H1 (cell line): Measurements from ENCODE around the gene SLC47A2.

Source experiments
- CBX5 ChIP-seq: fragments of 300-800, 300-1000 bp; sonication (generic); IDR thresholded peaks from 2 replicates; pipeline ENCODE4 v1.7.1; 2016; ENCODE audit warnings: antibody characterized with exemption, low read length, low read depth
- CHD1 ChIP-seq: IDR thresholded peaks from 2 replicates; pipeline ENCODE4 v1.6.1; 2012; ENCODE audit warnings: low read depth, low read length, improper control_type of control experiment
- EP300 ChIP-seq, 2 experiments: IDR thresholded peaks; 1 replicate in 1 of 2; 2 replicates in 1 of 2; pipeline ENCODE4 v1.6.1; 2011 to 2012; ENCODE audit warnings: low read depth in 2 of 2, low read length in 2 of 2, mild to moderate bottlenecking in 2 of 2, borderline replicate concordance in 1 of 2, inconsistent platforms in 1 of 2, moderate library complexity in 1 of 2
- EZH2 ChIP-seq: fragments of 200-600 bp; sonication (generic); IDR thresholded peaks from 2 replicates; pipeline ENCODE4 v1.7.1; 2012; ENCODE audit warnings: low read depth, mild to moderate bottlenecking, moderate library complexity, low read length, inconsistent platforms; ENCODE audit not compliant: severe bottlenecking
- JUN ChIP-seq: IDR thresholded peaks from 2 replicates; pipeline ENCODE4 v1.6.1; 2011; ENCODE audit warnings: low read depth, mild to moderate bottlenecking, improper control_type of control experiment, low read length
- POLR2A ChIP-seq, 2 experiments: IDR thresholded peaks; 1 replicate in 1 of 2; 2 replicates in 1 of 2; pipeline ENCODE4 v1.6.1; 2011; ENCODE audit warnings: low read depth in 2 of 2, low read length in 2 of 2, mild to moderate bottlenecking in 2 of 2; ENCODE audit errors: control extremely low read depth in 1 of 2
- TAF1 ChIP-seq: IDR thresholded peaks from 2 replicates; pipeline ENCODE4 v1.6.1; 2011; ENCODE audit warnings: mild to moderate bottlenecking, low read depth, low read length
- TF ChIP-seq, protein P1 (sequence below): IDR thresholded peaks from 2 replicates; pipeline ENCODE4 v1.6.1; 2011; ENCODE audit warnings: low read length, improper control_type of control experiment
- TF ChIP-seq, protein P2 (sequence below), 3 experiments: IDR thresholded peaks; 1 replicate in 2 of 3; 2 replicates in 1 of 3; pipeline versions ENCODE4 v1.5.1 to v1.6.1; 2011; ENCODE audit warnings: low read length in 3 of 3, mild to moderate bottlenecking in 3 of 3, inconsistent platforms in 2 of 3, low read depth in 1 of 3, moderate library complexity in 1 of 3; ENCODE audit not compliant: insufficient read depth in 1 of 3; ENCODE audit errors: control extremely low read depth in 1 of 3

DNA sequence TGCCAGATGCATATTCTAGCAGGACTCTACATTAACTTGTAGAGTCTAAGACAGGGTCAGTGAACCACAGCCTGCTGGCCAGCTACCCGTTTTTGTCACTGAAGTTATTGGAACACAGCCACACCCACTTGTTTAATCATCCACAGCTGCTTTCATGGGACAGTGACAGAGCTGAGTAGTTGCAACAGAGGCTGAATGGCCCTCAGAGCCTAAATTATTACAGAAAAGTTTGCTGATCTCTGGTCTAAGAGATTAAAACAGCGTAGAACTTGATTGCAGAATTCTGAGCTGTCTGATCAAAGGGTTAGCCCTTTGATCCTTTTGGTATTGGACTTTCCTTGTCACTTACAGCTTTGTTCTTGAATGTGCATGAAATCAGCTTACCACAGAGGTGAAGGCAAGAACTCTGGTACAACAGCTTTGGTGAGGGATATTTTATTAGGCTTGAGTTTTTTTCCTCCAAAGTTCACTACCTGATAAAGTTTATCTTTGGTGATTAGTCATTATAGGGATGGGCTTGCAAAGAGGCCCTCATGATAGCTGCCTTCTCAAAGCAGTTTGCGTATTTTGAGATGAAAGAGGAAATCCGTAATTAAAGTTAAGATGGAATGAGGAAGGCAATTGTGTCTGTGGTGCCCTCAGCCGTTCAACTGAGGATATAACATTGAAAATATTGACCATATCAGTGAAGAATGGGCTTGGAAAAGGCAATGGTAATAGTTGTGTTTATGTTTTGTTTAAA, 44.2 kb downstream of the SLC47A2 start:
- no peak for TF ChIP-seq CHD1
- TF ChIP-seq, protein P1, sequence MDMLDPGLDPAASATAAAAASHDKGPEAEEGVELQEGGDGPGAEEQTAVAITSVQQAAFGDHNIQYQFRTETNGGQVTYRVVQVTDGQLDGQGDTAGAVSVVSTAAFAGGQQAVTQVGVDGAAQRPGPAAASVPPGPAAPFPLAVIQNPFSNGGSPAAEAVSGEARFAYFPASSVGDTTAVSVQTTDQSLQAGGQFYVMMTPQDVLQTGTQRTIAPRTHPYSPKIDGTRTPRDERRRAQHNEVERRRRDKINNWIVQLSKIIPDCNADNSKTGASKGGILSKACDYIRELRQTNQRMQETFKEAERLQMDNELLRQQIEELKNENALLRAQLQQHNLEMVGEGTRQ, result no peak
- TF ChIP-seq TAF1, result no peak
- no peak for TF ChIP-seq EZH2
- TF ChIP-seq, protein P2, sequence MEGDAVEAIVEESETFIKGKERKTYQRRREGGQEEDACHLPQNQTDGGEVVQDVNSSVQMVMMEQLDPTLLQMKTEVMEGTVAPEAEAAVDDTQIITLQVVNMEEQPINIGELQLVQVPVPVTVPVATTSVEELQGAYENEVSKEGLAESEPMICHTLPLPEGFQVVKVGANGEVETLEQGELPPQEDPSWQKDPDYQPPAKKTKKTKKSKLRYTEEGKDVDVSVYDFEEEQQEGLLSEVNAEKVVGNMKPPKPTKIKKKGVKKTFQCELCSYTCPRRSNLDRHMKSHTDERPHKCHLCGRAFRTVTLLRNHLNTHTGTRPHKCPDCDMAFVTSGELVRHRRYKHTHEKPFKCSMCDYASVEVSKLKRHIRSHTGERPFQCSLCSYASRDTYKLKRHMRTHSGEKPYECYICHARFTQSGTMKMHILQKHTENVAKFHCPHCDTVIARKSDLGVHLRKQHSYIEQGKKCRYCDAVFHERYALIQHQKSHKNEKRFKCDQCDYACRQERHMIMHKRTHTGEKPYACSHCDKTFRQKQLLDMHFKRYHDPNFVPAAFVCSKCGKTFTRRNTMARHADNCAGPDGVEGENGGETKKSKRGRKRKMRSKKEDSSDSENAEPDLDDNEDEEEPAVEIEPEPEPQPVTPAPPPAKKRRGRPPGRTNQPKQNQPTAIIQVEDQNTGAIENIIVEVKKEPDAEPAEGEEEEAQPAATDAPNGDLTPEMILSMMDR (IDR thresholded peaks at IDR 0.05; ENCODE audit: control extremely low read depth in 1 of 3, insufficient read depth in 1 of 3, low read depth in 1 of 3, low read length in 3 of 3), result no peak
- no peak for TF ChIP-seq CBX5
- TF ChIP-seq POLR2A (IDR thresholded peaks at IDR 0.05; ENCODE audit: control extremely low read depth in 1 of 2, low read depth in 2 of 2, low read length in 2 of 2), result no peak
- TF ChIP-seq JUN, result no peak
- no peak for TF ChIP-seq EP300 (IDR thresholded peaks at IDR 0.05; ENCODE audit: borderline replicate concordance in 1 of 2, low read depth in 2 of 2, low read length in 2 of 2)
